ENCODE measurements around the gene FCHSD1. TPM values are rescaled to one million over a fixed set of nuclear protein-coding genes. Genes with fewer than 3 reads are reported as not detected.
"Not testable (repeated sequence)": the region's sequence is repeated elsewhere in the genome, so short reads cannot be mapped to it uniquely, and the experiment has no call there.

Gene FCHSD1
- total RNA-seq, 1 donor = 35.5 TPM

- DNase-seq (ENCODE audit: low read depth in 2 of 3, low spot score in 2 of 3) = peak; percentile 23 to 65 (median 48)
Measured at GRCh38 chr5:141618030-141618803, 33.0 kb downstream of the FCHSD1 start.

GRCh38 chr5:141617682-141618029 is 33.6 kb downstream of the FCHSD1 start:
- DNase-seq (ENCODE audit: low read depth in 2 of 3, low spot score in 2 of 3) = no peak

- DNase-seq (ENCODE audit: low read depth in 2 of 3, low spot score in 2 of 3) = peak in 1 of 3 donors; percentile 21
Measured at GRCh38 chr5:141617128-141617527, 34.1 kb downstream of the FCHSD1 start.

GRCh38 chr5:141615991-141616720 is 35.1 kb downstream of the FCHSD1 start:
- DNase-seq (ENCODE audit: low read depth in 2 of 3, low spot score in 2 of 3) = no peak

GRCh38 chr5:141613344-141613743 is 37.9 kb downstream of the FCHSD1 start:
- DNase-seq (ENCODE audit: low read depth in 2 of 3, low spot score in 2 of 3) = no peak

- no peak for DNase-seq (ENCODE audit: low read depth in 2 of 3, low spot score in 2 of 3)
Measured at GRCh38 chr5:141611289-141611688, 39.9 kb downstream of the FCHSD1 start.

GRCh38 chr5:141609921-141610320 is 41.3 kb downstream of the FCHSD1 start:
- DNase-seq (ENCODE audit: low read depth in 2 of 3, low spot score in 2 of 3) = not testable (repeated sequence)

GRCh38 chr5:141609044-141609443 is 42.2 kb downstream of the FCHSD1 start:
- no peak for DNase-seq (ENCODE audit: low read depth in 2 of 3, low spot score in 2 of 3)

GRCh38 chr5:141608557-141608956 is 42.7 kb downstream of the FCHSD1 start:
- DNase-seq (ENCODE audit: low read depth in 2 of 3, low spot score in 2 of 3) = no peak

- DNase-seq (ENCODE audit: low read depth in 2 of 3, low spot score in 2 of 3) = no peak
Measured at GRCh38 chr5:141608046-141608445, 43.2 kb downstream of the FCHSD1 start.

GRCh38 chr5:141605523-141606277 is 45.5 kb downstream of the FCHSD1 start:
- DNase-seq (ENCODE audit: low read depth in 2 of 3, low spot score in 2 of 3) = peak; percentile 58 to 97 (median 94)

- no peak for DNase-seq (ENCODE audit: low read depth in 2 of 3, low spot score in 2 of 3)
Measured at GRCh38 chr5:141603923-141604717, 47.1 kb downstream of the FCHSD1 start.

GRCh38 chr5:141602606-141603005 is 48.6 kb downstream of the FCHSD1 start:
- DNase-seq (ENCODE audit: low read depth in 2 of 3, low spot score in 2 of 3) = no peak

- DNase-seq (ENCODE audit: low read depth in 2 of 3, low spot score in 2 of 3) = no peak
Measured at GRCh38 chr5:141598391-141599345, 52.5 kb downstream of the FCHSD1 start.

GRCh38 chr5:141597814-141598213 is 53.4 kb downstream of the FCHSD1 start:
- no peak for DNase-seq (ENCODE audit: low read depth in 2 of 3, low spot score in 2 of 3)

GRCh38 chr5:141597394-141597793 is 53.8 kb downstream of the FCHSD1 start:
- DNase-seq (ENCODE audit: low read depth in 2 of 3, low spot score in 2 of 3) = no peak

GRCh38 chr5:141596867-141597266 is 54.4 kb downstream of the FCHSD1 start:
- no peak for DNase-seq (ENCODE audit: low read depth in 2 of 3, low spot score in 2 of 3)

- peak in 1 of 3 donors; percentile 42 for DNase-seq (ENCODE audit: low read depth in 2 of 3, low spot score in 2 of 3)
Measured at GRCh38 chr5:141590127-141590526, 61.1 kb downstream of the FCHSD1 start.

Measured in hematopoietic multipotent progenitor cell (in vitro differentiated cells).